Measurements from ENCODE around the gene ADD1.

- TF ChIP-seq EZH2 (IDR thresholded peaks at IDR 0.05; ENCODE audit: low read depth), result no peak
- TF ChIP-seq, protein P1, sequence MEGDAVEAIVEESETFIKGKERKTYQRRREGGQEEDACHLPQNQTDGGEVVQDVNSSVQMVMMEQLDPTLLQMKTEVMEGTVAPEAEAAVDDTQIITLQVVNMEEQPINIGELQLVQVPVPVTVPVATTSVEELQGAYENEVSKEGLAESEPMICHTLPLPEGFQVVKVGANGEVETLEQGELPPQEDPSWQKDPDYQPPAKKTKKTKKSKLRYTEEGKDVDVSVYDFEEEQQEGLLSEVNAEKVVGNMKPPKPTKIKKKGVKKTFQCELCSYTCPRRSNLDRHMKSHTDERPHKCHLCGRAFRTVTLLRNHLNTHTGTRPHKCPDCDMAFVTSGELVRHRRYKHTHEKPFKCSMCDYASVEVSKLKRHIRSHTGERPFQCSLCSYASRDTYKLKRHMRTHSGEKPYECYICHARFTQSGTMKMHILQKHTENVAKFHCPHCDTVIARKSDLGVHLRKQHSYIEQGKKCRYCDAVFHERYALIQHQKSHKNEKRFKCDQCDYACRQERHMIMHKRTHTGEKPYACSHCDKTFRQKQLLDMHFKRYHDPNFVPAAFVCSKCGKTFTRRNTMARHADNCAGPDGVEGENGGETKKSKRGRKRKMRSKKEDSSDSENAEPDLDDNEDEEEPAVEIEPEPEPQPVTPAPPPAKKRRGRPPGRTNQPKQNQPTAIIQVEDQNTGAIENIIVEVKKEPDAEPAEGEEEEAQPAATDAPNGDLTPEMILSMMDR (conservative IDR thresholded peaks at IDR 0.05), result no peak
Observed at GRCh38 chr4:2863649-2864048, 20.0 kb downstream of the ADD1 start.
